Fibroblast of lung (primary cell): Measurements from ENCODE around the gene ZC3H7B. TPM values are rescaled to one million over a fixed set of nuclear protein-coding genes. Genes with fewer than 3 reads are reported as not detected.
"Not testable (repeated sequence)": the region's sequence is repeated elsewhere in the genome, so short reads cannot be mapped to it uniquely, and the experiment has no call there.

Experiments
- DNase-seq, 2 donors: peaks; one replicate each; pipeline versions ENCODE4 v3.0.0 to v3.0.0-alpha.2; 2010; ENCODE audit warnings: low read depth in 2 of 2
- H2AFZ ChIP-seq: 2 replicates; pipeline ENCODE4 v1.5.1; 2012; ENCODE audit warnings: low read length, control low read depth, inconsistent platforms
- H3K27ac ChIP-seq: 2 replicates; pipeline ENCODE4 v1.5.1; 2011; ENCODE audit warnings: low read length, control low read depth; ENCODE audit not compliant: insufficient read depth
- H3K27me3 ChIP-seq: 2 replicates; pipeline ENCODE4 v1.5.1; 2011; ENCODE audit warnings: mild to moderate bottlenecking, low read length; ENCODE audit not compliant: control insufficient read depth, insufficient read depth
- H3K36me3 ChIP-seq: 2 replicates; pipeline ENCODE4 v1.5.1; 2011; ENCODE audit warnings: low read length; ENCODE audit not compliant: control insufficient read depth, insufficient read depth
- H3K4me1 ChIP-seq: 2 replicates; pipeline ENCODE4 v1.5.1; 2011; ENCODE audit warnings: low read length; ENCODE audit not compliant: control insufficient read depth, insufficient read depth; ENCODE audit errors: extremely low read depth
- H3K4me2 ChIP-seq: 2 replicates; pipeline ENCODE4 v1.5.1; 2011; ENCODE audit warnings: low read length, control low read depth; ENCODE audit not compliant: insufficient read depth; ENCODE audit errors: extremely low read depth
- H3K4me3 ChIP-seq, 4 experiments: fragments of 200-600 bp in 1 of 4; sonication (generic) in 1 of 4; replicated peaks in 1 of 4; 2 replicates each; pipeline ENCODE4 v1.5.1; 2011 to 2016; ENCODE audit warnings: low read length in 4 of 4, low read depth in 3 of 4, mild to moderate bottlenecking in 3 of 4, control low read depth in 2 of 4, inconsistent platforms in 1 of 4, mixed read lengths in 1 of 4; ENCODE audit not compliant: insufficient read depth in 1 of 4; ENCODE audit errors: control extremely low read depth in 1 of 4
- H3K79me2 ChIP-seq: 2 replicates; pipeline ENCODE4 v1.5.1; 2012; ENCODE audit warnings: mild to moderate bottlenecking, low read length, inconsistent platforms; ENCODE audit not compliant: control insufficient read depth, insufficient read depth
- H3K9ac ChIP-seq: 2 replicates; pipeline ENCODE4 v1.5.1; 2011; ENCODE audit warnings: mild to moderate bottlenecking, low read length, control low read depth; ENCODE audit not compliant: insufficient read depth
- H3K9me3 ChIP-seq: 2 replicates; pipeline ENCODE4 v1.5.1; 2012; ENCODE audit warnings: low read depth, low read length; ENCODE audit not compliant: control insufficient read depth, insufficient read depth
- H4K20me1 ChIP-seq: 2 replicates; pipeline ENCODE4 v1.5.1; 2011; ENCODE audit warnings: low read length; ENCODE audit not compliant: control insufficient read depth, insufficient read depth; ENCODE audit errors: extremely low read depth
- CTCF ChIP-seq, 2 donors: IDR thresholded peaks in 1 of 2; conservative IDR thresholded peaks in 1 of 2; 1 replicate in 1 of 2; 2 replicates in 1 of 2; pipeline ENCODE4 v1.5.1; 2011 to 2012; ENCODE audit warnings: low read length in 2 of 2, control low read depth in 1 of 2, inconsistent platforms in 1 of 2, low read depth in 1 of 2, mild to moderate bottlenecking in 1 of 2
- EZH2 ChIP-seq: IDR thresholded peaks from 2 replicates; pipeline ENCODE4 v1.5.1; 2012; ENCODE audit warnings: low read length, control low read depth, mild to moderate bottlenecking; ENCODE audit errors: missing control alignments
- polyA plus RNA-seq, 2 donors: library from polyadenylated mRNA; depleted of rRNA in 1 of 2; stranded (reverse) in 1 of 2; unstranded in 1 of 2; fragments of >200 nt; gene quantifications; 2 replicates each; pipeline ENCODE4 v1.2.1, GENCODE V29; 2011 to 2012; ENCODE audit warnings: missing spikeins in 1 of 2
- total RNA-seq: library from RNA; depleted of rRNA; stranded (reverse); fragments of >200 nt; gene quantifications from 2 replicates; pipeline ENCODE4 v1.2.1, GENCODE V29; 2014

The ZC3H7B gene
- total and polyA plus RNA-seq, 2 donors (not counting 1 experiment from before 2014, with no cell fraction given), result 30.6 to 64.4 TPM

- Histone ChIP-seq H3K9ac (no peak overlapping the region), H2AFZ (peak overlapping the region; percentile 33), H3K36me3 (peaks cover 5% of the 10 kb centered on the region), H3K27ac (peak overlapping the region; percentile 90), H3K4me3 (no peak overlapping the region), H4K20me1 (no peaks in the 10 kb centered on the region), H3K79me2 (peaks cover 16% of the 10 kb centered on the region), H3K9me3 (no peaks in the 10 kb centered on the region), H3K4me2 (peak overlapping the region; percentile 79), H3K27me3 (no peaks in the 10 kb centered on the region), H3K4me1 (peaks cover 27% of the 10 kb centered on the region)
- DNase-seq, result peak; percentile 57 to 84
- TF ChIP-seq EZH2 (no peak), CTCF (conservative IDR thresholded peaks at IDR 0.05 in 1 of 2, IDR thresholded peaks at IDR 0.05 in 1 of 2; ENCODE audit: low read depth in 1 of 2, low read length in 2 of 2) (no peak)
These were observed 12.9 kb upstream of the ZC3H7B start for GRCh38 chr22:41288245-41288946.

GRCh38 chr22:41289671-41290070 lies 11.7 kb upstream of the ZC3H7B start:
- H4K20me1 ChIP-seq, result no peaks in the 10 kb centered on the region
- H3K4me1 ChIP-seq, result peaks cover 24% of the 10 kb centered on the region
- H3K27me3 ChIP-seq, result no peaks in the 10 kb centered on the region
- no peaks in the 10 kb centered on the region for H3K36me3 ChIP-seq
- no peak overlapping the region for H2AFZ ChIP-seq
- no peak overlapping the region for H3K4me2 ChIP-seq
- peaks cover 5% of the 10 kb centered on the region for H3K79me2 ChIP-seq
- peak overlapping the region; percentile 90 for H3K27ac ChIP-seq
- no peaks in the 10 kb centered on the region for H3K9me3 ChIP-seq
- no peak overlapping the region for H3K9ac ChIP-seq
- TF ChIP-seq EZH2, result no peak
- no peak for TF ChIP-seq CTCF (conservative IDR thresholded peaks at IDR 0.05 in 1 of 2, IDR thresholded peaks at IDR 0.05 in 1 of 2; ENCODE audit: low read depth in 1 of 2, low read length in 2 of 2)
- H3K4me3 ChIP-seq, result no peak overlapping the region
- no peak for DNase-seq

- peak; percentile 37 to 86 for DNase-seq
- no peak overlapping the region for H2AFZ ChIP-seq
- H3K4me1 ChIP-seq, result peaks cover 22% of the 10 kb centered on the region
- H3K27me3 ChIP-seq, result no peaks in the 10 kb centered on the region
- no peaks in the 10 kb centered on the region for H3K79me2 ChIP-seq
- no peak overlapping the region for H3K9ac ChIP-seq
- peak overlapping the region; percentile 90 for H3K27ac ChIP-seq
- no peak overlapping the region for H3K4me3 ChIP-seq
- no peaks in the 10 kb centered on the region for H4K20me1 ChIP-seq
- H3K36me3 ChIP-seq, result no peaks in the 10 kb centered on the region
- TF ChIP-seq CTCF (conservative IDR thresholded peaks at IDR 0.05 in 1 of 2, IDR thresholded peaks at IDR 0.05 in 1 of 2; ENCODE audit: low read depth in 1 of 2, low read length in 2 of 2) (no peak), EZH2 (no peak)
- H3K9me3 ChIP-seq, result no peaks in the 10 kb centered on the region
- peak overlapping the region; percentile 64 for H3K4me2 ChIP-seq
These were observed 10.8 kb upstream of the ZC3H7B start for GRCh38 chr22:41290262-41291221.

- not testable (repeated sequence) for DNase-seq, H3K27me3 ChIP-seq, H3K4me2 ChIP-seq, H3K4me3 ChIP-seq, H2AFZ ChIP-seq, H3K4me1 ChIP-seq, H3K79me2 ChIP-seq, H3K36me3 ChIP-seq, H3K9me3 ChIP-seq, H3K9ac ChIP-seq, H4K20me1 ChIP-seq, H3K27ac ChIP-seq
These were observed 6.5 kb upstream of the ZC3H7B start for GRCh38 chr22:41294816-41295215.
